ENCODE results near the gene C11orf87.

DNA sequence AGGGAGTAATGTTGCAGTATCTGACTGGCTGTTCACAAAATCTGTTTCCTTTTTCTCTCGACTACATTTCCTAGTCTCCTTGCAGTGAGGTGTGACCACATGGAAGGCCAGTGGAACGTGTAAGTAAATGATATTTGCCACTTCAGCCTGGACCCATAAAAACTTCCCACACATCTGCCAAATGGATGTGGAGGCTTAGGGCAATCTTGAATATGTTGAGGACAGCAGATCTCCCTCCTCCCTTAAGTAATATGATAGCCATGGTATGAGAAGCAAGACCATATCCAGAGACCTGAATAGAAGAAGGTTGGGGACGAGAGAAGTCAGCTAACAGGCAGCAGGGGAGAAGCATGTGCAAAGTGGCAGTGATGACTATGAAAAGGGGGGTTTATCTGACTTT is 33.0 kb upstream of the C11orf87 start:
- TF ChIP-seq, protein P1, sequence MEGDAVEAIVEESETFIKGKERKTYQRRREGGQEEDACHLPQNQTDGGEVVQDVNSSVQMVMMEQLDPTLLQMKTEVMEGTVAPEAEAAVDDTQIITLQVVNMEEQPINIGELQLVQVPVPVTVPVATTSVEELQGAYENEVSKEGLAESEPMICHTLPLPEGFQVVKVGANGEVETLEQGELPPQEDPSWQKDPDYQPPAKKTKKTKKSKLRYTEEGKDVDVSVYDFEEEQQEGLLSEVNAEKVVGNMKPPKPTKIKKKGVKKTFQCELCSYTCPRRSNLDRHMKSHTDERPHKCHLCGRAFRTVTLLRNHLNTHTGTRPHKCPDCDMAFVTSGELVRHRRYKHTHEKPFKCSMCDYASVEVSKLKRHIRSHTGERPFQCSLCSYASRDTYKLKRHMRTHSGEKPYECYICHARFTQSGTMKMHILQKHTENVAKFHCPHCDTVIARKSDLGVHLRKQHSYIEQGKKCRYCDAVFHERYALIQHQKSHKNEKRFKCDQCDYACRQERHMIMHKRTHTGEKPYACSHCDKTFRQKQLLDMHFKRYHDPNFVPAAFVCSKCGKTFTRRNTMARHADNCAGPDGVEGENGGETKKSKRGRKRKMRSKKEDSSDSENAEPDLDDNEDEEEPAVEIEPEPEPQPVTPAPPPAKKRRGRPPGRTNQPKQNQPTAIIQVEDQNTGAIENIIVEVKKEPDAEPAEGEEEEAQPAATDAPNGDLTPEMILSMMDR (conservative IDR thresholded peaks at IDR 0.05; ENCODE audit: low read length) = no peak
- TF ChIP-seq EZH2phosphoT487 (IDR thresholded peaks at IDR 0.05; ENCODE audit: borderline replicate concordance, low read depth, low read length) = no peak
